Activated CD4-positive, alpha-beta T cell treated with anti-CD3 and anti-CD28 coated beads, Interleukin-2, amount 10 ng/mL, durations not matched to agents 7 days and 5 days (primary cell): Measurements from ENCODE around the gene CCDC9B. TPM values are rescaled to one million over a fixed set of nuclear protein-coding genes. Genes with fewer than 3 reads are reported as not detected.

Experiments
- CTCF ChIA-PET: fragments of 350-600 bp; sonication (Branson Sonifier 250); formaldehyde crosslinking; loops from one replicate; lab custom pipeline; 2021; ENCODE audit warnings: antibody characterized with exemption; lab: Charles Lee
- POLR2A ChIA-PET: fragments of 350-600 bp; sonication (Branson Sonifier 250); formaldehyde crosslinking; loops from one replicate; lab custom pipeline; 2021; ENCODE audit warnings: antibody characterized with exemption; lab: Charles Lee
- DNase-seq: peaks from one replicate; pipeline ENCODE4 v3.0.0-alpha.2; 2020
- H3K27ac Mint-ChIP-seq: one replicate; pipeline ENCODE4 v1.8.0; 2021; ENCODE audit warnings: mild to moderate bottlenecking, moderate library complexity, mixed read lengths
- H3K27me3 Mint-ChIP-seq: one replicate; pipeline ENCODE4 v1.8.0; 2021; ENCODE audit warnings: mixed read lengths
- H3K36me3 Mint-ChIP-seq: one replicate; pipeline ENCODE4 v1.8.0; 2021; ENCODE audit warnings: low read depth, mixed read lengths
- H3K4me1 Mint-ChIP-seq: one replicate; pipeline ENCODE4 v1.8.0; 2021; ENCODE audit warnings: mixed read lengths
- H3K4me3 Mint-ChIP-seq: one replicate; pipeline ENCODE4 v1.8.0; 2021; ENCODE audit warnings: mild to moderate bottlenecking, moderate library complexity, mixed read lengths
- H3K9me3 Mint-ChIP-seq: one replicate; pipeline ENCODE4 v1.8.0; 2021; ENCODE audit warnings: mixed read lengths
- total RNA-seq, 2 experiments: library from RNA; stranded (reverse); gene quantifications; one replicate each; pipeline ENCODE4 v1.2.3, GENCODE V29; 2021

Gene CCDC9B
- total RNA-seq, 2 experiments from 2014 or later = 0.81 to 1.0 TPM

- no peak for DNase-seq
- Mint-ChIP-seq H3K27me3 (peaks cover 22% of the 10 kb centered on the region), H3K36me3 (peaks cover 3% of the 10 kb centered on the region), H3K27ac (no peak overlapping the region), H3K9me3 (no peaks in the 10 kb centered on the region), H3K4me1 (peaks cover 26% of the 10 kb centered on the region), H3K4me3 (no peak overlapping the region)
- ChIA-PET CTCF (interaction anchor here (0.7 to 8.2 kb wide), 6 partner anchors 9 to 101 kb away, joined by 3 to 93 read pairs (median 6); partner anchors contain the start of genes CCDC9B and PLCB2), POLR2A (no interaction called here)
Observed at GRCh38 chr15:40320409-40320808, 20.3 kb downstream of the CCDC9B start.

- CTCF ChIA-PET = interaction anchor here (0.5 to 8.2 kb wide), 2 partner anchors 7 to 108 kb away, joined by 3 to 93 read pairs; partner anchors contain the start of gene PLCB2
- Mint-ChIP-seq H3K27ac (no peak overlapping the region), H3K36me3 (no peaks in the 10 kb centered on the region), H3K9me3 (no peaks in the 10 kb centered on the region), H3K27me3 (peaks cover 24% of the 10 kb centered on the region), H3K4me3 (no peak overlapping the region), H3K4me1 (peaks cover 19% of the 10 kb centered on the region)
- no peak for DNase-seq
- POLR2A ChIA-PET = no interaction called here
Observed at GRCh38 chr15:40317580-40317979, 23.2 kb downstream of the CCDC9B start.

GRCh38 chr15:40316931-40317330 lies 23.8 kb downstream of the CCDC9B start:
- H3K4me1 Mint-ChIP-seq = peaks cover 14% of the 10 kb centered on the region
- POLR2A ChIA-PET = no interaction called here
- H3K27me3 Mint-ChIP-seq = peaks cover 26% of the 10 kb centered on the region
- DNase-seq = no peak
- H3K36me3 Mint-ChIP-seq = no peaks in the 10 kb centered on the region
- H3K9me3 Mint-ChIP-seq = no peaks in the 10 kb centered on the region
- H3K27ac Mint-ChIP-seq = no peak overlapping the region
- H3K4me3 Mint-ChIP-seq = no peak overlapping the region
- CTCF ChIA-PET = interaction anchor here (0.5 to 8.2 kb wide), 5 partner anchors 6 to 109 kb away, joined by 3 to 93 read pairs (median 3); partner anchors contain the start of gene PLCB2

- Mint-ChIP-seq H3K9me3 (no peaks in the 10 kb centered on the region), H3K36me3 (no peaks in the 10 kb centered on the region), H3K27ac (no peak overlapping the region), H3K27me3 (peaks cover 25% of the 10 kb centered on the region), H3K4me1 (peaks cover 9% of the 10 kb centered on the region), H3K4me3 (no peak overlapping the region)
- ChIA-PET POLR2A (no interaction called here), CTCF (interaction anchor here (1.1 to 9.5 kb wide), 7 partner anchors 5 to 40 kb away, joined by 3 to 93 read pairs (median 3); partner anchors contain the start of gene INAFM2)
- DNase-seq = no peak
Observed at GRCh38 chr15:40314723-40315276, 25.9 kb downstream of the CCDC9B start.

GRCh38 chr15:40313531-40314398 lies 27.0 kb downstream of the CCDC9B start:
- H3K9me3 Mint-ChIP-seq = no peaks in the 10 kb centered on the region
- peak overlapping the region; percentile 65 for H3K27ac Mint-ChIP-seq
- DNase-seq = peak; percentile 23
- peaks cover 24% of the 10 kb centered on the region for H3K27me3 Mint-ChIP-seq
- H3K36me3 Mint-ChIP-seq = no peaks in the 10 kb centered on the region
- peaks cover 20% of the 10 kb centered on the region for H3K4me1 Mint-ChIP-seq
- POLR2A ChIA-PET = no interaction called here
- H3K4me3 Mint-ChIP-seq = no peak overlapping the region
- CTCF ChIA-PET = interaction anchor here (0.6 to 9.5 kb wide), 5 partner anchors 6 to 36 kb away, joined by 3 to 93 read pairs (median 5); partner anchors contain the start of gene INAFM2

- DNase-seq = no peak
- H3K27me3 Mint-ChIP-seq = peaks cover 24% of the 10 kb centered on the region
- ChIA-PET POLR2A (no interaction called here), CTCF (interaction anchor here (0.9 to 9.5 kb wide), 6 partner anchors 7 to 34 kb away, joined by 3 to 93 read pairs (median 48); partner anchors contain the start of genes ANKRD63 and INAFM2)
- H3K27ac Mint-ChIP-seq = peak overlapping the region; percentile 44
- no peaks in the 10 kb centered on the region for H3K9me3 Mint-ChIP-seq
- H3K4me3 Mint-ChIP-seq = no peak overlapping the region
- peaks cover 23% of the 10 kb centered on the region for H3K4me1 Mint-ChIP-seq
- H3K36me3 Mint-ChIP-seq = no peaks in the 10 kb centered on the region
Observed at GRCh38 chr15:40312370-40313158, 28.2 kb downstream of the CCDC9B start.

GRCh38 chr15:40310993-40311392 lies 29.7 kb downstream of the CCDC9B start:
- no peak for DNase-seq
- ChIA-PET CTCF (interaction anchor here (1.0 to 9.5 kb wide), 10 partner anchors 9 to 111 kb away, joined by 3 to 93 read pairs (median 26); partner anchors contain the start of genes ANKRD63 and INAFM2), POLR2A (no interaction called here)
- H3K9me3 Mint-ChIP-seq = no peaks in the 10 kb centered on the region
- no peak overlapping the region for H3K27ac Mint-ChIP-seq
- H3K36me3 Mint-ChIP-seq = peaks cover 3% of the 10 kb centered on the region
- H3K27me3 Mint-ChIP-seq = peaks cover 13% of the 10 kb centered on the region
- no peak overlapping the region for H3K4me3 Mint-ChIP-seq
- H3K4me1 Mint-ChIP-seq = peaks cover 30% of the 10 kb centered on the region

- no peaks in the 10 kb centered on the region for H3K9me3 Mint-ChIP-seq
Observed at GRCh38 chr15:40310001-40310959, 30.5 kb downstream of the CCDC9B start.

GRCh38 chr15:40309344-40309862 lies 31.3 kb downstream of the CCDC9B start:
- CTCF ChIA-PET = interaction anchor here (0.9 to 9.5 kb wide), 15 partner anchors 11 to 522 kb away, joined by 3 to 93 read pairs (median 3); partner anchors contain the start of genes ANKRD63, BAHD1, INAFM2 and KNSTRN
- Mint-ChIP-seq H3K4me1 (peaks cover 43% of the 10 kb centered on the region), H3K27ac (peak overlapping the region; percentile 98), H3K27me3 (peaks cover 13% of the 10 kb centered on the region), H3K4me3 (peak overlapping the region; percentile 99), H3K9me3 (no peaks in the 10 kb centered on the region), H3K36me3 (peaks cover 4% of the 10 kb centered on the region)
- DNase-seq = no peak
- POLR2A ChIA-PET = interaction anchor here (1.4 kb wide), 1 partner anchor 29 kb away, joined by 4 read pairs; no protein-coding TSS in a partner anchor

More at GRCh38 chr15:40310001-40310959, 30.5 kb downstream of the CCDC9B start:
- Mint-ChIP-seq H3K4me3 (peak overlapping the region; percentile 66), H3K27me3 (peaks cover 13% of the 10 kb centered on the region), H3K4me1 (peaks cover 38% of the 10 kb centered on the region), H3K27ac (peak overlapping the region; percentile 98), H3K36me3 (peaks cover 3% of the 10 kb centered on the region)
- CTCF ChIA-PET = interaction anchor here (0.9 to 9.5 kb wide), 17 partner anchors 10 to 523 kb away, joined by 3 to 93 read pairs (median 4); partner anchors contain the start of genes ANKRD63, BAHD1 and INAFM2
- POLR2A ChIA-PET = no interaction called here
- peak; percentile 73 for DNase-seq

GRCh38 chr15:40307421-40308211 lies 33.1 kb downstream of the CCDC9B start, which contains the start of gene PLCB2:
PLCB2 (minus strand) TSS chr15:40307935; CDS start chr15:40307672, 263 bp downstream.
- H3K4me1 Mint-ChIP-seq = peaks cover 42% of the 10 kb centered on the region
- DNase-seq = peak; percentile 79
- peak within 1 kb of the TSS; percentile 98 for H3K27ac Mint-ChIP-seq
- no peaks in the 10 kb centered on the region for H3K9me3 Mint-ChIP-seq
- H3K27me3 Mint-ChIP-seq = peaks cover 7% of the 10 kb centered on the region
- ChIA-PET CTCF (interaction anchor here (0.6 to 9.5 kb wide), 22 partner anchors 12 to 1988 kb away, joined by 3 to 93 read pairs (median 6); partner anchors contain the start of genes ANKRD63 and INAFM2), POLR2A (interaction anchor here (0.6 to 1.4 kb wide), 4 partner anchors 14 to 123 kb away, joined by 3 to 7 read pairs (median 4); no protein-coding TSS in a partner anchor)
- H3K36me3 Mint-ChIP-seq = peaks cover 22% of the 10 kb centered on the region
- peak within 1 kb of the TSS; percentile 99 for H3K4me3 Mint-ChIP-seq
